Bronchial smooth muscle cell (primary cell): Measurements from ENCODE around the gene MRLN. TPM values are rescaled to one million over a fixed set of nuclear protein-coding genes. Genes with fewer than 3 reads are reported as not detected.

ENCODE experiments used
- total RNA-seq: library from RNA; depleted of rRNA; stranded (reverse); fragments of >200 nt; gene quantifications from 2 replicates; pipeline ENCODE4 v1.2.1, GENCODE V29; 2014

The MRLN gene
- total RNA-seq: not detected in 2 replicates

GRCh38 chr10:59753267-59753666 lies at the start of gene MRLN:
MRLN (minus strand) TSS chr10:59753455.

GRCh38 chr10:59709395-59710125 lies 43.7 kb downstream of the MRLN start, which contains the start of gene SLC16A9:
SLC16A9 (minus strand) TSS chr10:59709850; CDS start chr10:59684291, 25,559 bp downstream.

Other genes with a start within 250 kb of the MRLN start
- 0.26 and 0.32 TPM in 2 replicates for gene SLC16A9, start 43.6 kb downstream of the MRLN start, total RNA-seq
- 13.5 and 21.4 TPM in 2 replicates for gene CCDC6, start 153.1 kb upstream of the MRLN start, total RNA-seq